Sciatic nerve (tissue), 2 donors: ENCODE measurements around the gene ZDHHC22. TPM values are rescaled to one million over a fixed set of nuclear protein-coding genes. Genes with fewer than 3 reads are reported as not detected.

ENCODE experiments used
- ATAC-seq: fragments of 200-7000 bp; cut with Tn5 transposase; one replicate; pipeline ENCODE4 v1.9.1; 2020; ENCODE audit warnings: mild to moderate bottlenecking, moderate library complexity
- DNase-seq: peaks from one replicate; pipeline ENCODE4 v3.0.0-alpha.2; 2020; ENCODE audit warnings: low spot score
- intact Hi-C: fragments of 100-400 bp; cut with DNase I; formaldehyde crosslinking; loops from one replicate; pipeline ENCODE4 v1.14.2; 2022
- total RNA-seq: library from RNA; stranded (reverse); fragmentation: NEBNext Ultra II Directional; extraction: Animal tissue kit (Norgen Biotek cat#: 25700); gene quantifications from one replicate; pipeline ENCODE4 v1.2.1, GENCODE V29; 2021
- donor health status: DM: no; HTN: no; CAD: no.
- donor health status: DM: no; HTN: no; CAD: no.

ZDHHC22 gene
- total RNA-seq, 1 donor from 2014 or later: not detected

GRCh38 chr14:77111021-77111420, 30.6 kb downstream of the ZDHHC22 start:
- no peak for DNase-seq
- intact Hi-C loops: no loop called here
- peak; percentile 87 for ATAC-seq

DNA sequence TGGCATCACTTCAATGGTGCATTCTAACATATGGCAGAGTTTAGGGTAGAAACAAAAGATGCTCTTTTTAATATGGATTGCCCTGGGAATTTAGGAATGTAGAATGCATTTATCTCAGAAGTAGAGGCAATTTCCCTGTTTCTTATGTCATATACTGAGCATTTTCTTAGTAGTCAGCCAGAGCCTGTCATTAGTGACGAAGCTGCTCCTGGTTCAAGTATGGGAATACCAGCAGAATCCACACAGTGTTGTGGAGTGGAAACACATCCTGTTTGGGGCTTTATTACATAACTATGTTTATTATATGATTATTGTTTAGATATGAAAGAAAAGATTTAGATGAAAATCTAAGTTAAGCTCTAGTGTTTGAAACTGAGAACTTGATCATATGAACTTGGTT, 31.3 kb downstream of the ZDHHC22 start:
- intact Hi-C loops: no loop called here
- DNase-seq (no peak), ATAC-seq (no peak)

GRCh38 chr14:77109656-77110055, 31.9 kb downstream of the ZDHHC22 start:
- intact Hi-C loops: no loop called here
- ATAC-seq: no peak
- DNase-seq: no peak

GRCh38 chr14:77108753-77109152, 32.8 kb downstream of the ZDHHC22 start:
- DNase-seq (no peak), ATAC-seq (no peak)
- intact Hi-C loops: no loop called here

- no peak for DNase-seq
- intact Hi-C loops: no loop called here
- no peak for ATAC-seq
These were observed 34.4 kb downstream of the ZDHHC22 start for GRCh38 chr14:77107228-77107627.

- DNase-seq (no peak), ATAC-seq (no peak)
- intact Hi-C loops: no loop called here
These were observed 34.9 kb downstream of the ZDHHC22 start for GRCh38 chr14:77106666-77107065.

GRCh38 chr14:77105145-77105939, 36.2 kb downstream of the ZDHHC22 start:
- intact Hi-C loops: no loop called here
- ATAC-seq (peak; percentile 38), DNase-seq (no peak)

- intact Hi-C loops: no loop called here
- DNase-seq (no peak), ATAC-seq (no peak)
These were observed 37.2 kb downstream of the ZDHHC22 start for GRCh38 chr14:77104393-77104792.

- ATAC-seq (no peak), DNase-seq (no peak)
- intact Hi-C loops: no loop called here
These were observed 37.6 kb downstream of the ZDHHC22 start for GRCh38 chr14:77103951-77104350.

DNA sequence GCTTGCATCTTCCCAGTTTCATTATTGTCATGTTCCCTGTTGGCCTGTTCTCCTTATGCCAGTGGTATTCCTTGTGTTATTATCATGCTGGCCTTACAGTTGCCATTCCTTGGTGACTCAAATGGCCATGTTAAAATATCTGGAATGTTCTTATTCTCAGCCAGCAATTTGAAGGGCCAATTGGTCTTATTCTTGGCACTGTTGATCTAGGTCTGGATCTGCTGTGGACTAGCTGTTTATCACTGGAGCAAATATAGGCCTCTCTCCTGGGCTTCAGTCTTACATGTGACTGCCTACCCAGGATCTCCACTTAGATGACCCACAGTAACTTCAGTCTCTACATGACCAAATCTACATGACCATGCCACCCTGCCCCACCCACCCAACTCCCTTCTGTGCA, 38.1 kb downstream of the ZDHHC22 start:
- intact Hi-C loops: no loop called here
- ATAC-seq: no peak
- no peak for DNase-seq

DNA sequence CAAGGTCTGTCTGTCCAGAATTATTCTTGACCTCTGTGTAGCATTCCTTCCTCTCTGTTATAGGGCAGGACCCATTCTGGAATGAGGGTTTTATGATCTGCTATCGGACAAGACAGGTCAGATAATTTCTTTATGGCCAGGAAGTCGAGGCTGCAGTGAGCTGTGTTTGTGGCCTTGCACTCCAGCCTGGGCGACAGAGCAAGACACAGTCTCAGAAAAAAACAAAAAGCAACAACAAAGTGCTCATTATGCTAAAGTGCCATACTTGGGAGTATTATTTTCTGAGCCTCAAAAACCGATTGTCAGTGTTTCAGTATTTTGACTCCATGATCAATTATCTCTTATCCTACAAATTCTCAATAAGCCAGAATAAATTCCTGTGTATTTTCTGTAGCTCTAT, 39.4 kb downstream of the ZDHHC22 start:
- no peak for ATAC-seq
- no peak for DNase-seq
- intact Hi-C loops: no loop called here

DNA sequence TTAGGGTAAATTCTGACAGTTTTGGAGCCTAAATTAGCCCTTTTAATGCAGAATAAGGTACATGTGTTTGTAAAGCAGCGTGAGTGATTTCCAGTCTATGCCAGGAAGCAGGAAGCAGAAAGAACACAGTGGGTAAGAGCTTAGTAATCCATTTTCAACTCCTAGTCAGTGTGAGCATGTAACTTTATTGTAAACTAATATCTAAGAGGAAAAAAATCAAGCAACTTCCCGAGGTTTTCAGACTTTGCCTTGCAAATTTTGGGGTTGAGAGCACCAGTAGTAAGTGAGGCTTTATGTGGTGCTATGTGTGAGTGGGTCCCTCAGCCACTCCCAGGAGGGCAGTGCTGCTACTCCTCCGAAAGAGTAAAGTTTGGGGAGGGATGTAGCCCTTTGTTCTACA, 40.6 kb downstream of the ZDHHC22 start:
- intact Hi-C loops: no loop called here
- no peak for ATAC-seq
- no peak for DNase-seq

GRCh38 chr14:77099425-77100167, 42.0 kb downstream of the ZDHHC22 start:
- intact Hi-C loops: no loop called here
- no peak for DNase-seq
- ATAC-seq: no peak

DNA sequence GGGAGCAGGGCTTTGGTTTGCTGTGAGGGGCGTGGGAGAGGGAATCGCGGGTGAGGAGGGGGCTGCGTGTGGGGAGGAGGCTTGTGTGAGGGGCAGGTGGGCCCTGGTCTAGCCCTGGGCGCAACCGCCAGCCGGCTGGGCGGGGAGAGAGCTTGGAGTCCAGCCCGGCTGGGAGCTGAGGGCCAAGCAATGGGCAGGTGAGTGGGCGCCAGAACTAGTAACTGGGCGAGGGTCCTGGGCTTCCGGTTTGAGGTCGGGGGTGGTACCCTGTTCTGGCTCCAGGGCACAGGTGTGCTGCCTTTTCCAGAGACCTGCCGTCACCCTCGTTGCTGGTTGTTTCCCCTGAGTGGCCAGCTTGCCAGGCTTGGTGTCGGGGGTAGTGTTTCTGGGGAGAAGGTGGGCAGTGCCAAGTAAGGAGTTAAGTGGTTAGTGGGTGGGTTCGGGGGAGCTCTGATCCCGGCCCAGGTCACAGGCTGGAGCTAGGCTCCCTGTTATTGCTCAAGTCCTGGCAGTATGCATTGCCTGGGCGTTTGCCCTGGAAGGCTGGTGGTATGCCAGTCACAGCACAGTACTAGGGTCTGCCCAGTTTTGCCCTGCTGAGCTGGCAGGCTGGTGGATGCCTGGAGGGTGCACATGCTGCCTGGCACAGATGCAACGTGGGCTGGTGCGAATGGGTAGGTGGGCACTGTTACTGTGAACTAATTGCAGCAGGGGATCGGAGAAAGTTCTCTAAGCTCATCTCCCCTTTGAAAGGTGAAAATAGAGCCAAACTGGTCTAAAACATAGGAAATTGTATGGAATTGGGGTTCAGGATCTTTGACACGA, 42.9 kb downstream of the ZDHHC22 start:
- ATAC-seq (peak; percentile 64), DNase-seq (peak; percentile 81)
- intact Hi-C loops: no loop called here

GRCh38 chr14:77097700-77098528, 43.7 kb downstream of the ZDHHC22 start, which contains the start of gene CIPC:
Gene CIPC, plus strand, starts transcription at chr14:77098258. Its CDS starts 7,451 bp downstream, at chr14:77105709.
- DNase-seq: peak; percentile 100
- intact Hi-C loops: no loop called here
- ATAC-seq: peak; percentile 97

GRCh38 chr14:77097006-77097699, 44.4 kb downstream of the ZDHHC22 start:
- intact Hi-C loops: no loop called here
- no peak for DNase-seq
- no peak for ATAC-seq

DNA sequence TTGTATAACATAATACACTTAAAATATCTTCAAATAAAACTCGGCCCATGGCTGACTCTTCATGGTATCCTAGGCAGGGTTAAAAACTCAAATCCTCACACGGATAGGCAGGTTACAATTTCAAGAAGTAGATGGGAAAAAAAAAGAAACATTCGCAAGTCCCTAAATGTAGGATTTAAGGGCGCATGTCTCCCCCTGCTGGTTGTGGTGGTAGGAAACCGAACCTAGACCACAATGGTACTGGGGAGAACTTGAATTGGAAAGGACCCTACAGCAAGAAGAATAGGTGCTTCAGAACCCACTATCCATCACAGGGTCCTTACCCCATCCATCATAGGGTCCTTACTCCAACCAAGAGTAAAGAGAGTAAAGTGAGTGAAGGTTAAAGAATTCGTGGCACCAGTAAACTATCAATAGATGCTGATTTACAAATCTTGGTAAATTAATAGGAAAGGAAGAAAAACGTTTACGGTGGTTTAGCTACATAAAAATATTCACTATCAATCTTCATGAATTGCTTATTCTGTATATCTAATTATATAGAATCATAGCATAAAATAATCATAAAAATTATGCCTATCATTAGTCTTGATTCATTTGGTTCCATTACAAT, 46.8 kb downstream of the ZDHHC22 start:
- peak; percentile 90 for DNase-seq
- no peak for ATAC-seq
- intact Hi-C loops: no loop called here

DNA sequence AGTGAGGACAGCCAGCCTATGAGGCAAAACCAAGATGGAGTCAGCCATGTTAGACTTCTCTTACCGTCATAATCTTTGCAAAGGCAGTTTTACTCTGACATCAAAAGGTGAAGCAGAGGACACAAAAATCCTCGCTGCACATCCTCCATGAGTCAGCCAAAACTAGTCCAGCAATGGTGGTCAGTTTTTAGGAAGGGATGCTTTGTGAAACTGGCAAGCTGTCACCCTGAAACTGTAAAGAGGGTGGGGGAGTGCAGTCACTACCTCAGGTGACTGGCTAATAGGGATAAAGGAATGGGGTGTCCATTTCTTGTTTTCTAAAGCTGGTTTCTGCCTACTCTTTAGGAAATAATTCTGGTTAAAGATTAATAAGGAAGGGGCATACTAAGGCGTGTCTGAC, 48.9 kb downstream of the ZDHHC22 start:
- ATAC-seq: no peak
- intact Hi-C loops: no loop called here
- no peak for DNase-seq
